ENCODE measurements around the gene BRD2.

GRCh38 chr6:32941214-32941768 lies 27.1 kb upstream of the BRD2 start:
- TF ChIP-seq EZH2 (IDR thresholded peaks at IDR 0.05) (no peak), FOXP2 (optimal IDR thresholded peaks at IDR 0.05; ENCODE audit: control extremely low read depth, extremely low read length, insufficient read depth) (no peak), POLR2AphosphoS5 (IDR thresholded peaks at IDR 0.05; ENCODE audit: borderline replicate concordance, low read depth, low read length) (no peak)

Data from SK-N-MC (cell line).